ENCODE results near the gene CTDSP2.

- TF ChIP-seq POLR2A (IDR thresholded peaks at IDR 0.05; ENCODE audit: low read depth, low read length) (no peak), POLR2AphosphoS5 (IDR thresholded peaks at IDR 0.05; ENCODE audit: insufficient read depth, low read depth, low read length) (no peak), CTCF (IDR thresholded peaks at IDR 0.05; ENCODE audit: extremely low read depth in 1 of 2, insufficient read depth in 1 of 2, low read depth in 1 of 2, low read length in 2 of 2) (no peak), MYC (IDR thresholded peaks at IDR 0.05; ENCODE audit: low read depth, low read length) (no peak), EZH2 (IDR thresholded peaks at IDR 0.05; ENCODE audit: borderline replicate concordance, low read depth, low read length, severe bottlenecking) (no peak)
Observed at GRCh38 chr12:57869298-57869926, 22.9 kb upstream of the CTDSP2 start.
